Trophoblast cell (in vitro differentiated cells and primary cell): ENCODE data around the gene MYNN.

Experiments
- DNase-seq, 2 donors: peaks; one replicate each; pipeline ENCODE4 v3.0.0-alpha.2; 2016
- H2AFZ ChIP-seq: 2 replicates; pipeline ENCODE4 v1.6.1; 2013; ENCODE audit warnings: low read length, moderate library complexity, mild to moderate bottlenecking; ENCODE audit not compliant: insufficient read depth, poor library complexity
- H2AK5ac ChIP-seq: 2 replicates; pipeline ENCODE4 v1.6.1; 2013; ENCODE audit warnings: mild to moderate bottlenecking, low read length
- H2BK120ac ChIP-seq: 2 replicates; pipeline ENCODE4 v1.6.1; 2013; ENCODE audit warnings: low read length, mild to moderate bottlenecking, moderate library complexity; ENCODE audit not compliant: insufficient read depth, poor library complexity
- H2BK12ac ChIP-seq: 2 replicates; pipeline ENCODE4 v1.6.1; 2013; ENCODE audit warnings: mild to moderate bottlenecking, low read length, moderate library complexity
- H2BK5ac ChIP-seq: 2 replicates; pipeline ENCODE4 v1.6.1; 2013; ENCODE audit warnings: low read length, low read depth, moderate library complexity, mild to moderate bottlenecking; ENCODE audit not compliant: poor library complexity
- H3K14ac ChIP-seq: 2 replicates; pipeline ENCODE4 v1.6.1; 2013; ENCODE audit warnings: mild to moderate bottlenecking, low read length
- H3K18ac ChIP-seq: 2 replicates; pipeline ENCODE4 v1.6.1; 2013; ENCODE audit warnings: mild to moderate bottlenecking, low read length
- H3K23ac ChIP-seq: 2 replicates; pipeline ENCODE4 v1.6.1; 2013; ENCODE audit warnings: low read length
- H3K27ac ChIP-seq: 2 replicates; pipeline ENCODE4 v1.5.1; 2013; ENCODE audit warnings: low read depth, mild to moderate bottlenecking, inconsistent platforms, low read length, moderate library complexity
- H3K27me3 ChIP-seq: 2 replicates; pipeline ENCODE4 v1.6.1; 2013; ENCODE audit warnings: inconsistent platforms, mild to moderate bottlenecking, low read length, moderate library complexity; ENCODE audit not compliant: insufficient read depth
- H3K36me3 ChIP-seq, 2 experiments: 1 replicate in 1 of 2; 2 replicates in 1 of 2; pipeline ENCODE4 v1.6.1; 2013; ENCODE audit warnings: low read length in 2 of 2, mild to moderate bottlenecking in 2 of 2, moderate library complexity in 1 of 2; ENCODE audit not compliant: insufficient read depth in 2 of 2, control insufficient read depth in 1 of 2
- H3K4ac ChIP-seq: 2 replicates; pipeline ENCODE4 v1.6.1; 2013; ENCODE audit warnings: low read depth, mild to moderate bottlenecking, low read length, moderate library complexity
- H3K4me1 ChIP-seq, 2 experiments: 1 replicate in 1 of 2; 2 replicates in 1 of 2; pipeline ENCODE4 v1.6.1; 2013; ENCODE audit warnings: low read length in 2 of 2, mild to moderate bottlenecking in 2 of 2, moderate library complexity in 1 of 2; ENCODE audit not compliant: insufficient read depth in 2 of 2, control insufficient read depth in 1 of 2
- H3K4me2 ChIP-seq: 2 replicates; pipeline ENCODE4 v1.6.1; 2013; ENCODE audit warnings: inconsistent platforms, mild to moderate bottlenecking, low read length, moderate library complexity
- H3K4me3 ChIP-seq: 2 replicates; pipeline ENCODE4 v1.5.1; 2013; ENCODE audit warnings: mild to moderate bottlenecking, low read depth, low read length, inconsistent platforms
- H3K79me1 ChIP-seq: one replicate; pipeline ENCODE4 v1.6.1; 2013; ENCODE audit warnings: low read length
- H3K79me2 ChIP-seq: 2 replicates; pipeline ENCODE4 v1.6.1; 2013; ENCODE audit warnings: low read length, mild to moderate bottlenecking; ENCODE audit not compliant: control insufficient read depth, insufficient read depth, poor library complexity
- H3K9ac ChIP-seq: 2 replicates; pipeline ENCODE4 v1.6.1; 2013; ENCODE audit warnings: mild to moderate bottlenecking, low read length
- H3K9me3 ChIP-seq: 2 replicates; pipeline ENCODE4 v1.6.1; 2013; ENCODE audit warnings: low read depth, mild to moderate bottlenecking, control low read depth, inconsistent platforms, low read length; ENCODE audit not compliant: insufficient read depth
- H4K12ac ChIP-seq: 2 replicates; pipeline ENCODE4 v1.6.1; 2013; ENCODE audit warnings: low read depth, mild to moderate bottlenecking, low read length, moderate library complexity
- H4K8ac ChIP-seq: 2 replicates; pipeline ENCODE4 v1.6.1; 2013; ENCODE audit warnings: low read depth, mild to moderate bottlenecking, low read length, moderate library complexity
- H4K91ac ChIP-seq: one replicate; pipeline ENCODE4 v1.6.1; 2013; ENCODE audit warnings: low read depth, mild to moderate bottlenecking, low read length, moderate library complexity
- WGBS: extraction: QIAGEN DNeasy Blood & Tissue Kit; methylation state at CpG from one replicate; pipeline ENCODE4 v1.1.7; 2013; ENCODE audit warnings: missing lambda C conversion rate; ENCODE audit not compliant: insufficient read length, insufficient coverage; ENCODE audit errors: extremely low coverage; 5-methylcytosine and 5-hydroxymethylcytosine counted together

The MYNN gene

DNA sequence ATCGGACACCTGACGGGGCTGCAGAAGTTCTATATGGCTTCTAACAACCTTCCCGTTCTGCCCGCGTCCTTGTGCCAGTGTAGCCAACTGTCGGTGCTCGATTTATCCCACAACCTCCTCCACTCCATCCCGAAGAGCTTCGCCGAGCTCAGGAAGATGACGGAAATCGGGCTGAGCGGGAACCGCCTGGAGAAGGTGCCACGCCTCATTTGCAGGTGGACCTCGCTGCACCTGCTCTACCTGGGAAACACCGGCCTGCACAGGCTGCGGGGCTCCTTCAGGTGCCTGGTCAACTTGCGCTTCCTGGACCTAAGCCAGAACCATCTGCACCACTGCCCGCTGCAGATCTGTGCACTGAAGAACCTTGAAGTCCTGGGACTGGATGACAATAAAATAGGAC lies 49.3 kb downstream of the MYNN start:
- no peaks in the 10 kb centered on the region for H3K4me1 ChIP-seq
- no peak for DNase-seq
- no peak overlapping the region for H3K23ac ChIP-seq
- no peak overlapping the region for H4K91ac ChIP-seq
- no peak overlapping the region for H4K12ac ChIP-seq
- H3K4ac ChIP-seq, result no peak overlapping the region
- WGBS, result no CpG with 5 or more reads among the region's 20 CpGs
- H2AK5ac ChIP-seq, result no peak overlapping the region
- no peak overlapping the region for H3K27ac ChIP-seq
- peak overlapping the region; percentile 12 for H3K4me3 ChIP-seq
- H3K4me2 ChIP-seq, result no peak overlapping the region
- no peak overlapping the region for H2BK5ac ChIP-seq
- no peak overlapping the region for H2AFZ ChIP-seq
- no peaks in the 10 kb centered on the region for H3K79me1 ChIP-seq
- no peak overlapping the region for H2BK120ac ChIP-seq
- no peaks in the 10 kb centered on the region for H3K36me3 ChIP-seq
- no peak overlapping the region for H3K18ac ChIP-seq
- H3K27me3 ChIP-seq, result no peaks in the 10 kb centered on the region
- H3K9me3 ChIP-seq, result no peaks in the 10 kb centered on the region
- no peak overlapping the region for H3K9ac ChIP-seq
- no peak overlapping the region for H4K8ac ChIP-seq
- H2BK12ac ChIP-seq, result no peak overlapping the region
- H3K14ac ChIP-seq, result no peak overlapping the region
- H3K79me2 ChIP-seq, result no peaks in the 10 kb centered on the region

DNA sequence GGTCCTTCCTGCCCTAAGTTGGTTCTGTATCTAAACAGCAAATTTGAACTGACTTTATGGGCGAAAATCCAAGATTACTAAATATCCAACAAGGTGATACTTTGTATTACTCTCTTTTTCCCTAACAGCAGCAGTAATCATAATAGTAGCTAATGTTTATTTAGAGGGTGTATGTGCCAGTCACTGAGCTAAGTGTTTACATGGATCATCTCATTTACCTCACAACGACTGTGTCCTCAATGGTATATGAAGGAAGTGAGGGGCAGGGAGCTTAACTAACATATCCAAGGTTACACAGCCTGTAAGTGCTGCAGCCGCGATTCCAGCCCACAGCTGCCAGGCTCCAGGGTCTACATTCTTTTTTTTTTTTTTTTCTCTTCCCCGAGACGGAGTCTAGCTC lies 49.8 kb downstream of the MYNN start:
- H3K27me3 ChIP-seq, result no peaks in the 10 kb centered on the region
- H3K4me1 ChIP-seq, result no peaks in the 10 kb centered on the region
- H3K4ac ChIP-seq, result no peak overlapping the region
- H2BK120ac ChIP-seq, result no peak overlapping the region
- no peak overlapping the region for H2BK5ac ChIP-seq
- no peak overlapping the region for H3K18ac ChIP-seq
- H3K79me1 ChIP-seq, result no peaks in the 10 kb centered on the region
- H2AFZ ChIP-seq, result no peak overlapping the region
- no peak overlapping the region for H3K4me3 ChIP-seq
- no peak overlapping the region for H3K27ac ChIP-seq
- no peak for DNase-seq
- H2AK5ac ChIP-seq, result no peak overlapping the region
- no peak overlapping the region for H2BK12ac ChIP-seq
- H3K4me2 ChIP-seq, result no peak overlapping the region
- no peaks in the 10 kb centered on the region for H3K9me3 ChIP-seq
- H4K91ac ChIP-seq, result no peak overlapping the region
- no CpG with 5 or more reads among the region's 6 CpGs for WGBS
- H4K12ac ChIP-seq, result no peak overlapping the region
- H4K8ac ChIP-seq, result no peak overlapping the region
- no peak overlapping the region for H3K23ac ChIP-seq
- no peak overlapping the region for H3K14ac ChIP-seq
- H3K36me3 ChIP-seq, result no peaks in the 10 kb centered on the region
- no peaks in the 10 kb centered on the region for H3K79me2 ChIP-seq
- H3K9ac ChIP-seq, result no peak overlapping the region

DNA sequence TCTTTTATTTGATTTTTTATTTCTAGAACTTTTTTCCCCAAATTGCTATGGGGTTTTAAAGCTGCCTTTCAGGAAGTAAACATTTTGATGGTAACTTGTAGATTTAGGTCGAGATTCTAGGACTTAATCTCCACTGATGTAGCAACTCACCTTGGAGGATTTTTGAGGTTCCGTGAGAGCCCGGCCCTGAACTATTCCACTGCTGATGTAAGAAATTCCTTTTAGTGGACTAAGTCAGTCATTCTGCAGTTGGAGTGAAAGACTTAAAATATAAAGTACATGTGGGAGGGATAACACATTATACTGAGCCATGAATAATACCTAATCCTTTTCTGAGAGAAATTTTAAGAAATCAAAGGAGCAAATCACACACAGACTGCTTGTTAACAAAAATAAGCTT lies 52.1 kb downstream of the MYNN start:
- Histone ChIP-seq H2AK5ac (no peak overlapping the region), H3K36me3 (no peaks in the 10 kb centered on the region), H4K8ac (no peak overlapping the region), H3K14ac (no peak overlapping the region), H3K18ac (no peak overlapping the region), H3K27me3 (no peaks in the 10 kb centered on the region), H4K12ac (no peak overlapping the region), H2BK5ac (no peak overlapping the region), H2AFZ (no peak overlapping the region), H3K27ac (no peak overlapping the region), H3K23ac (no peak overlapping the region), H3K79me1 (no peaks in the 10 kb centered on the region), H3K4me2 (no peak overlapping the region), H2BK12ac (no peak overlapping the region), H3K4me3 (no peak overlapping the region), H3K79me2 (no peaks in the 10 kb centered on the region), H3K4me1 (no peaks in the 10 kb centered on the region), H4K91ac (no peak overlapping the region), H3K9ac (no peak overlapping the region), H3K4ac (no peak overlapping the region), H2BK120ac (no peak overlapping the region), H3K9me3 (no peaks in the 10 kb centered on the region)
- DNase-seq, result no peak
- WGBS, result no CpG with 5 or more reads among the region's 3 CpGs

DNA sequence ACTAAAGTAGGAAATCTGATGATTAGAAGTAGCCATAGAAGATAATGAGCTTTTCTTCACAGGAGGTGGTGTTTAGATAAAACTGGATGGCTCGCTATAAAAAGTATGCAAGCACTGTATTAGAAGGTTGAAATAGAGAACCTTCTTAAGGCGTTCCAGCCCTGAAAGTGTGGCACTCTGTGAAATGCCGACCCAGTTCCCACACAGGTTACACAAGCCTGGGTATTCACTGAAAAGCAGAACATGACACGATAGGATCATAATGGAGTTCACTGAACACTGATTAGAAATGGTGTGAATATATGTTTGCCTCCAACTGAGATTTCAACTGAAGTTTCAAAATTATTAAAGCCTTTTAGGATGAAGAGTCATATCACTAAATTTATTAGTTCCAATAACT lies 54.5 kb downstream of the MYNN start:
- no peak overlapping the region for H3K18ac ChIP-seq
- no peak overlapping the region for H4K91ac ChIP-seq
- no peak overlapping the region for H2BK5ac ChIP-seq
- H3K36me3 ChIP-seq, result no peaks in the 10 kb centered on the region
- H2AFZ ChIP-seq, result no peak overlapping the region
- H3K23ac ChIP-seq, result no peak overlapping the region
- H3K27ac ChIP-seq, result no peak overlapping the region
- no peak overlapping the region for H3K14ac ChIP-seq
- H4K12ac ChIP-seq, result no peak overlapping the region
- no peak overlapping the region for H2BK12ac ChIP-seq
- H3K79me1 ChIP-seq, result no peaks in the 10 kb centered on the region
- H2BK120ac ChIP-seq, result no peak overlapping the region
- no peak overlapping the region for H3K9ac ChIP-seq
- H3K4ac ChIP-seq, result no peak overlapping the region
- no peak for DNase-seq
- H2AK5ac ChIP-seq, result no peak overlapping the region
- no peaks in the 10 kb centered on the region for H3K4me1 ChIP-seq
- no peaks in the 10 kb centered on the region for H3K27me3 ChIP-seq
- no peaks in the 10 kb centered on the region for H3K9me3 ChIP-seq
- WGBS, result no CpG with 5 or more reads among the region's 4 CpGs
- H4K8ac ChIP-seq, result no peak overlapping the region
- H3K4me2 ChIP-seq, result no peak overlapping the region
- H3K4me3 ChIP-seq, result no peak overlapping the region
- H3K79me2 ChIP-seq, result no peaks in the 10 kb centered on the region
